ENCODE measurements around the gene VPS51. TPM values are rescaled to one million over a fixed set of nuclear protein-coding genes. Genes with fewer than 3 reads are reported as not detected.

Gene VPS51
- total RNA-seq, 6 donors from 2014 or later = 102 to 531 (median 175) TPM

- ATAC-seq (ENCODE audit: low FRiP score in 2 of 2) (no peak), DNase-seq (peak in 1 of 2 donors; percentile 62)
- Histone ChIP-seq H3K27ac (no peak overlapping the region), H3K9me3 (no peaks in the 10 kb centered on the region), H3K4me1 (peaks cover 15 to 24% (median 19%) of the 10 kb centered on the region in 4 donors), H3K27me3 (no peaks in the 10 kb centered on the region), H3K4me3 (no peak overlapping the region), H3K36me3 (peaks cover 8 to 46% (median 33%) of the 10 kb centered on the region in 4 donors)
- TF ChIP-seq EP300 (IDR thresholded peaks at IDR 0.05) = no peak
- TF ChIP-seq POLR2AphosphoS5 (IDR thresholded peaks at IDR 0.05) = no peak
- TF ChIP-seq, protein P1, sequence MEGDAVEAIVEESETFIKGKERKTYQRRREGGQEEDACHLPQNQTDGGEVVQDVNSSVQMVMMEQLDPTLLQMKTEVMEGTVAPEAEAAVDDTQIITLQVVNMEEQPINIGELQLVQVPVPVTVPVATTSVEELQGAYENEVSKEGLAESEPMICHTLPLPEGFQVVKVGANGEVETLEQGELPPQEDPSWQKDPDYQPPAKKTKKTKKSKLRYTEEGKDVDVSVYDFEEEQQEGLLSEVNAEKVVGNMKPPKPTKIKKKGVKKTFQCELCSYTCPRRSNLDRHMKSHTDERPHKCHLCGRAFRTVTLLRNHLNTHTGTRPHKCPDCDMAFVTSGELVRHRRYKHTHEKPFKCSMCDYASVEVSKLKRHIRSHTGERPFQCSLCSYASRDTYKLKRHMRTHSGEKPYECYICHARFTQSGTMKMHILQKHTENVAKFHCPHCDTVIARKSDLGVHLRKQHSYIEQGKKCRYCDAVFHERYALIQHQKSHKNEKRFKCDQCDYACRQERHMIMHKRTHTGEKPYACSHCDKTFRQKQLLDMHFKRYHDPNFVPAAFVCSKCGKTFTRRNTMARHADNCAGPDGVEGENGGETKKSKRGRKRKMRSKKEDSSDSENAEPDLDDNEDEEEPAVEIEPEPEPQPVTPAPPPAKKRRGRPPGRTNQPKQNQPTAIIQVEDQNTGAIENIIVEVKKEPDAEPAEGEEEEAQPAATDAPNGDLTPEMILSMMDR (IDR thresholded peaks at IDR 0.05) = no peak
- TF ChIP-seq POLR2A (IDR thresholded peaks at IDR 0.05) = no peak
- WGBS, 2 donors = 90 to 97% methylated on average over 8 to 9 of the region's 9 CpGs
Observed at GRCh38 chr11:65086809-65087208, 9.2 kb upstream of the VPS51 start.

DNA sequence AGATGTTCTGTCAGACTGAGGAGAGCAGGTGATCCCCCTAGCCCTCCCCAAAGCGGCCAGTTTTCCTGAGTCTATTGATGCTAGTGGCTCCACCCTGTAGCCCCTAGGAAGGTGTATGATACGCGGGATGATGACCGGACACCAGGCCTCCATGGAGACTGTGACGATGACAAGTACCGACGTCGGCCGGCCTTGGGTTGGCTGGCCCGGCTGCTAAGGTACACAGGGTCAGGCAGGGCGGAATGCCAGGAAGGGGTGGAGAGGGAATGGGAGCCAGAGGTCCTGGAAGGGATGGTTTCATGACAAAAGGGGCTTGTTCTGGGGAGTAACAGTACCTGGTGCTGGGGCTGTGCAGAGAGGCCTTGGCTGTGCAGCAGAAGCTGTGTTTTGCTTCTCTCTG, 8.8 kb upstream of the VPS51 start:
- DNase-seq (peak in 1 of 2 donors; percentile 59), ATAC-seq (ENCODE audit: low FRiP score in 2 of 2) (no peak)
- Histone ChIP-seq H3K36me3 (peaks cover 8 to 46% (median 33%) of the 10 kb centered on the region in 4 donors), H3K9me3 (no peaks in the 10 kb centered on the region), H3K4me1 (peaks cover 15 to 24% (median 19%) of the 10 kb centered on the region in 4 donors), H3K4me3 (no peak overlapping the region), H3K27me3 (no peaks in the 10 kb centered on the region), H3K27ac (no peak overlapping the region)
- 82 to 91% methylated on average over 6 to 11 of the region's 11 CpGs for WGBS, 2 donors
- TF ChIP-seq EP300 (IDR thresholded peaks at IDR 0.05) = no peak
- no peak for TF ChIP-seq POLR2AphosphoS5 (IDR thresholded peaks at IDR 0.05)
- TF ChIP-seq, protein P1 (IDR thresholded peaks at IDR 0.05) = no peak
- TF ChIP-seq POLR2A (IDR thresholded peaks at IDR 0.05) = no peak

GRCh38 chr11:65087827-65088226, 8.2 kb upstream of the VPS51 start:
- Histone ChIP-seq H3K9me3 (no peaks in the 10 kb centered on the region), H3K4me1 (peaks cover 15 to 24% (median 19%) of the 10 kb centered on the region in 4 donors), H3K36me3 (peaks cover 8 to 46% (median 33%) of the 10 kb centered on the region in 4 donors), H3K4me3 (no peak overlapping the region), H3K27me3 (no peaks in the 10 kb centered on the region), H3K27ac (no peak overlapping the region)
- DNase-seq = peak in 1 of 2 donors; percentile 77
- ATAC-seq (ENCODE audit: low FRiP score in 2 of 2) = no peak
- 90 to 95% methylated on average over 2 to 15 of the region's 15 CpGs for WGBS, 2 donors
- no peak for TF ChIP-seq EP300 (IDR thresholded peaks at IDR 0.05)
- TF ChIP-seq POLR2A (IDR thresholded peaks at IDR 0.05) = no peak
- TF ChIP-seq POLR2AphosphoS5 (IDR thresholded peaks at IDR 0.05) = no peak
- TF ChIP-seq, protein P1 (IDR thresholded peaks at IDR 0.05) = no peak

DNA sequence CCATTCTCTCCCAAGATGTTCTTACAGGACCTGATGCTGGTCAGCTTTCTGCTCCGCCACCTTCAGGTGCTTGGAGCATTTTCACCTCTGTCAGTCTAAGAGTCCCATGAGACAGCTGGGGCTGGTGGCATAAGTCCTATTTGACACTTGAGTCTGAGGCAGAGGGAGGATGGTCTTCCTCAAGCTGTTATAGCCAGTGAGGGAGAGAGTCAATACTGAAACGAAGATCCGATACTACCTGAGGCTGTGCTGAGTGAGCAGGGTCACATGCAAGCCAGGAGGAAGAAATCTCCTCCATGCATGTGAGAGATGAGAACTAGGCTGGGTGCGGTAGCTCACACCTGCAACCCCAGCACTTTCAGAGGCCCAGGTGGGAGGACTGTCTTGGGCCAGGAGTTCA, 6.4 kb upstream of the VPS51 start:
- Histone ChIP-seq H3K27me3 (no peaks in the 10 kb centered on the region), H3K9me3 (no peaks in the 10 kb centered on the region), H3K4me3 (no peak overlapping the region), H3K36me3 (peaks cover 8 to 46% (median 33%) of the 10 kb centered on the region in 4 donors), H3K27ac (no peak overlapping the region), H3K4me1 (peaks cover 8 to 11% (median 11%) of the 10 kb centered on the region in 4 donors)
- no peak for DNase-seq
- WGBS, 2 donors = 88 to 94% methylated on average over 4 of the region's 4 CpGs
- TF ChIP-seq, protein P1 (IDR thresholded peaks at IDR 0.05) = no peak
- TF ChIP-seq POLR2AphosphoS5 (IDR thresholded peaks at IDR 0.05) (no peak), POLR2A (IDR thresholded peaks at IDR 0.05) (no peak), EP300 (IDR thresholded peaks at IDR 0.05) (no peak)
- ATAC-seq (ENCODE audit: low FRiP score in 2 of 2) = no peak

DNA sequence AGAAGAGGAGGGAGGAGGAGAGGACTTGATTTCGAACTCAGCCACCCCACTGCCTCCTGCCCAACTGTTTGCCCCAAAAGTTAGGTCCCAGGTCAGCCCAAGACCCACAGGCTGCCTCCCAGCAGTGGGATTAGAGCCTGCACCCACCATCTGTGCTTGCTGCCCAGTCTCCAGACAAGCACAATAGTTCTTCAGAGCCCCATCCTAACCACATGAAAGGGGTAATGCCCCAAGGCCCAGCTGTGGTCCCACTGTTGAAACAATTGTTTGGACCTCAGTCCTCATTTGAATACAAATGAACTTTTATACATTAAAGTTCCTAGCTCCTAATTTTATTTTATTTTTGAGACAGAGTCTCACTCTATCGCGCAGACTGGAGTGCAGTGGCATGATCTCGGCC, 5.4 kb upstream of the VPS51 start:
- DNase-seq = no peak

More for the DNA sequence above, 5.4 kb upstream of the VPS51 start:
- Histone ChIP-seq H3K36me3 (peaks cover 8 to 40% (median 33%) of the 10 kb centered on the region in 4 donors), H3K27me3 (no peaks in the 10 kb centered on the region), H3K4me1 (peaks cover 2 to 5% (median 2%) of the 10 kb centered on the region in 4 donors), H3K4me3 (no peak overlapping the region), H3K9me3 (no peaks in the 10 kb centered on the region), H3K27ac (no peak overlapping the region)
- 90 to 99% methylated on average over 4 of the region's 4 CpGs for WGBS, 2 donors
- TF ChIP-seq, protein P1 (IDR thresholded peaks at IDR 0.05) = no peak
- TF ChIP-seq POLR2A (IDR thresholded peaks at IDR 0.05) (no peak), POLR2AphosphoS5 (IDR thresholded peaks at IDR 0.05) (no peak)
- no peak for ATAC-seq (ENCODE audit: low FRiP score in 2 of 2)
